GM04504 (cell line): ENCODE measurements around the gene JAK3.
"Not testable (repeated sequence)": the region's sequence is repeated elsewhere in the genome, so short reads cannot be mapped to it uniquely, and the experiment has no call there.

ENCODE experiments used
- DNase-seq: peaks from one replicate; pipeline ENCODE4 v3.0.0-alpha.2; 2012; ENCODE audit warnings: low read depth

Gene JAK3

GRCh38 chr19:17803264-17803896, 44.4 kb downstream of the JAK3 start:
- no peak for DNase-seq

- DNase-seq = no peak
These were observed 45.5 kb downstream of the JAK3 start for GRCh38 chr19:17802137-17802858.

- not testable (repeated sequence) for DNase-seq
These were observed 49.2 kb downstream of the JAK3 start for GRCh38 chr19:17798599-17798998.

DNA sequence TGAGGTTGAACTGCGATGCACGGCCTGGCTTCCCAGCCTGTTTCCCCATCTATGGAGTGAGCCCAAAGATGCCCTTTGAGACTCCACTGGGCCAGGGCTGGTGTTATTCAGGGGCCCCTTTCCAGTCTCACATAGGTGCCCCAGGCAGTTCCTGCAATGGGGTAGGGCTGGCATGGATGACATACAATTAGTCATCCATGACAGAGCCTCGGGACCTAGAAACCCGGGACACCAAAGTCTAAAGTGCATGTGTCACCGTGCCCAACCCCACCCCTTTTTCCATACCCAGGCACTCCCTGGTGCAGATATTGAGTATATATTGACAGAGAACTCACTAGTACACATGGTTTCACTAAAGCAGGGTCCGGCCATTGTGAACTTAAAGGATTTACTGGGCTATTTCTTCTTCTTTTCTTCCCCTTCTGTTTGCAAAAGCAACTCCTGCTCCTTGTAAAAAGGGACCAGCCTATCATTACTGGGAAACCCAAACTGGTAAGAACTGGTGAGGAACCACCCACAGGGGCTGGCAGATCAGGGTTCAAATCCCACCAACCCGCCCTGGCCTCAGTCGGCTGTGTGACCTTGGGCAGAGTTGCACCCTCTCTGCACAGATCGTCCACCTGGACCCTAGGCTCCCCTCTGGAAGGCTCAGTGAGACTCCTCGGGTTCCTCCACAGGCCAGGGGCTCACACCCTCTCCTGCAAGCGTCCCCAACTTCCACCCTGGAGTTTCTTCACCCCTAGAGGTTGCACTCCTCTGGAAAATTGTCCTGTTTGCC, 50.2 kb downstream of the JAK3 start:
- DNase-seq = no peak

- no peak for DNase-seq
These were observed 50.9 kb downstream of the JAK3 start for GRCh38 chr19:17796838-17797423.

DNA sequence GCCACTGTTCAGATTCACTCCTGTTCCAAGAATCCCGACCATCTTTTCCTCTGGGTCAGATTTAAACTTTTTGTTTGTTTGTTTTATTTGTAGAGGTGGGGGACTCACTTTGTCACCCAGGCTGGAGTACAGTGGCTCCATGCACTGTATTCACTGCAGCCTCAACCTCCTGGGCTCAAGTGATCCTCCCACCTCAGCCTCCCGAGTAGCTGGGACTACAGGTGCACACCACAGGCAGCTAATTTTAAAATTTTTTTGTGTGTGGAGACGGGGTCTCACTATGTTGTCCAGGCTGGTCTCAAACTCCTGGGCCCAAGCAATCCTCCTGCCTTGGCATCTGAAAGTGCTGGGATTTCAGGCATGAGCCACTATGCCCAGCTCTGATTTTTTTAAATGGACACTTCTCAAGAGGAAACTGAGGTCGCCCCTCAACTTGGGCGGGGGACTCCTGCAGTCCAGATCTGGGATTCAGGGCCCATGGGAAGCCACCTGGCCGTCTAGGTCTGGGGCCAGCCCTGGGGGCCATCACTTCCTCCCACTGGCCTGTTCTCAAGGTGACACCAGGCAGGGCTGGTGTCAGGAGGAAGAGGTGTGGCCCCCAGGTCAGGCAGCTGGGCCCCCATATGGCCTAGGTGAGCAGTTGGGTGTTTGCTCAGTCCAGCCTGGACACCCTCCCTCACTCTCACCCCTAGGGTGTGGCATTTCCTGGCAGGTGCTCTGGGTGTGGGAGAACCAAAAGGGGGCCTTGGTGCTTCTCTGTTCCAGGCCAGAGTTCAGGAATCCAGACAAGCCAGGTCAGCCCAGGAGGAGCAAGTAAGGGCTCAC, 51.6 kb downstream of the JAK3 start:
- no peak for DNase-seq

DNA sequence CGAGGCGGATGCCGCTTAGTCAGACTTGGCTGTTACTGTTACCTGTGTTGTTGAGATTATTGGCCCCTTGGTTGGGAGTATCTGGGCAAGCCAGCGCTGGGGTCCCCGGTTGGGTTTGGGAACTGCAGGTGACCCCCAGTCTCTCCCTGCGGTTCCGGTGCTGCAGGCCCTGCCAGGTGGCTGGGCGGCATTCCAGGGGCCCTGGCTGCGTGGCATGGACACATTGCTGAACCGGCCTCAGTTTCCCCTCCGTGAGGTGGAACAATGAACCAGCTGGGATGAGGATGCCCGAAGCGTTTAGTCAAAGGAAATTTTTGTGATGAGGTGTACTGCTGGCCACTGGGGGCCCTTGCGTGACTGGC, 52.3 kb downstream of the JAK3 start:
- DNase-seq = no peak

GRCh38 chr19:17794731-17795494, 52.9 kb downstream of the JAK3 start, which contains the start of gene B3GNT3:
TSS of gene B3GNT3 (plus strand) at chr19:17795138. CDS start at chr19:17807808, 12,670 bp downstream.
- DNase-seq = no peak

GRCh38 chr19:17794412-17794730, 53.4 kb downstream of the JAK3 start:
- no peak for DNase-seq

DNA sequence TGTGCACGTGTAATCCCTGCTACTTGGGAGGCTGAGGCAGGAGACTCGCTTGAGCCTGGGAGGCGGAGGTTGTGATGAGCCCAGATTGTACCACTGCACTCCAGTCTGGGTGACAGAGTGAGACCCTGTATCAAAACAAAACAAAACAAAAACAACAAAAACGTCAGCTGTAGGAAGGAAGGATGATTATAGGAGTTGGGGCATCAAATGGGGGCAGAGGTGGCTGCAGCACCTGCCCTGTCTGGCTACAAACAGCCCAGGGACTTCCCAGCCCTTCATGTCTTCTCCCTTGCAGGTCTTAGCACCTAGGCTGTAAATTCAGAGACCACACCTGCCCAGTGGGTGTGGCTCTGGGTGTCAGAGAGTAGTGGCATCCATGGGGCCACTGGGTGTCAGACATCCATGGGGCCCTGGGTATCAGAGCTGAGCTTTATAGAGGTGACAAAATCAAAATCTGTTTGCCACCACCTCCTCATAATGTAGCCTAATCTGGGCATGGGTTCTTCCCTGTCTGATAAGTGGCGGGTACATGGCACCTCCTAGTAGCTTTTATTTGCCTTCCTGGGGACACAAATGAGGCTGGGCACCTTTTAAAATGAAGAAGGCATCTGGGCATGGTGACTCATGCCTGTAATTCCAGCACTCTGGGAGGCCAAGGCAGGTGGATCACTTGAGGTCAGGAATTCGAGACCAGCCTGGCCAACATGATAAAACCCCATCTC, 57.6 kb downstream of the JAK3 start:
- no peak for DNase-seq

- no peak for DNase-seq
These were observed 59.1 kb downstream of the JAK3 start for GRCh38 chr19:17788632-17789031.

DNA sequence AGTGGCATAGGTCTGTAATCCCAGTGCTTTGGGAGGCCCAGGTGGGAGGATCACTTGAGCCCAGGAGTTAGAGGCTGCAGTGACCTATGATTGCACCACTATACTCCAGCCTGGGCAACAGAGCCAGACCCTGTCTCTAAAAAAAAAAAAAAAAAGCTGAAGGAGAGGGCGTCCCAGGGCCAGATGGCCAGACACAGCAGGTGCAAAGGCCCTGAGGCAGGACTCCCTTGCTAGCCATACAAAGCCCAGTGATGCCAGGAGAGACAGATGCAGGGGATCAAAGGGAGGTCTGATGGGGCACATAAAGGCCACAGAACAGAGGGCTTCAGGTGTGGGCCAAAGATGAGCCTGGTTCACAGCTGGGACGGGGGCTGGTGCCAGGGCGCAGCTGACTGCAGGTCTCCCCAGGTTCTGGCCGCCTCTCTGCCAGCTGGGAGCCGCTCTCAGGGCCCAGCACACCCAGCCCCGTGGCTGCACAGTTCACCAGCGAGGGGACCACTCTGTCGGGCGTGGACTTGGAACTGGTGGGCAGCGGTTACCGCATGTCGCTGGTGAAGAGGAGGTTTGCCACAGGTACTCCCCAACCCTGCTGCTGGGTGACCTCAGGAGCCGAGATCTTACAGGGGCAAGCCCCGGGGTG, 60.4 kb downstream of the JAK3 start:
- no peak for DNase-seq

DNA sequence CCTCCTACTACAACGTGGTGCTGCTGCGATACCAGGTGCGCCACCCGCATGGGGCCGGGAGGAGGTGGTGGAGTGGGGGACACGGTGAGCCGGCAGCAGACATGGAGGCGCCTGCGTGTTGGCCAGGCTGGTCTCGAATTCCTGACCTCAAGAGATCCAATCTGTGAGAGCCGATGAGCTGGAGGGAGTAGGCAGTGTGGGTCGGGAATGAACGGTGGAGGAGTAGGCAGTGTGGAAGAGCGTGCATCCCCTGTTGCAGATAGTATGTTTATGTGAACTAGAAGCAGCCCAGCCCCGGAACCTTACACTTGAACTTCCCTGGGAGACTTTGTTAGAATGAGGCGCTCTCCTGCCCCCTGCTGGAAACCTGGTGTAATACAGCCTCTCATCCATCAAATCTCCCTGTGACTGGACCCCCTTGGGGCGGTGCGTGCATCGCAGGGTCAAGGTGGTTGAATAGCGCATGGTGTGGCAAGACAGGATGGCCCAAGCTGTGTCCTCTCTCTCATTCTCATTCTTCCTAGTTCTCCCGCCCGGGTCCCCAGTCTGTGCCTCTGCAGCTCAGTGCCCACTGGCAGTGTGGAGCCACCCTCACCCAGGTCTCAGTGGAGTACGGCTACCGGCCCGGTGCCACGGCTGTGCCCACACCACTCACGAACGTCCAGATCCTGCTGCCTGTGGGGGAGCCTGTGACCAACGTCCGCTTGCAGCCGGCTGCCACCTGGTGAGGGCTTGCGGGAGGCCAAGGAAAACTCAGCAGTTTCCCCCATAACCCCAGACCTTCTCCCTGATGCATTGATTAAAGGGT, 63.4 kb downstream of the JAK3 start:
- DNase-seq = no peak

DNA sequence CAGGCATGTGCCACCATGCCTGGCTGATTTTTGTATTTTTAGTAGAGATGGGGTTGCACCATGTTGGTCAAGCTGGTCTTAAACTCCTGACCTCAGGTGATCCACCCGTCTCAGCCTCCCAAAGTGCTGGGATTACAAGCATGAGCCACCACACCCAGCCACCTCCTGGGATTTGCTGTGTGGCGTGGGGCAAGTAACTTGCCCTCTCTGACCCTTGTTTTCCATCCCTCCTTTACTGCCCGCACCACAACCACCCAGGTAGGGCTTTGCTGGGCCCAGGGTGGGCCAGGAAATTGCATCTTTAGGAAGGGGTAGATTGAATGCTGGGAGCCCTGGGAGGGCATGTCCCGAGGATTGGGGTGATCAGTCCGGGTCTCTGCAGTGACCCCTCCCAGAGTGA, 64.1 kb downstream of the JAK3 start:
- DNase-seq = not testable (repeated sequence)

DNA sequence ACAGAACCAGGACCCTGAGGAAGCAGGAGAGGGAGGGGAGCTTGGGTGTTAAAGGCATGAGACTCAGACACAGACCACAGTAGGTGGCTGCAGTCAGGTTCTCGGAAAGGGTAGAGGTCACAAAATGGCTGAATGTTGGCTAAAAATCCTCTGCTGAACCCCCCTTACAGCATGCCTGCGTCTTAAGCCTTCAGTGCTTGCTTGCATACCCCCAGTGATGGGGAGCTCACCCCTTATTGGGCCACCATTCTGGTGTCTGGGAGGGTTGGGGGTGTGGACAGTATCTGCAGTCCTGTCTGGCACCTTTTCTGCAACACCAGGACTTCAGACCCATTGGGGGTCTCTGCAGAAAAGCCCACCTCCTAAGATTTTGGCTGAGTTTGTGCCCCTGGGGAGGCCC, 67.0 kb downstream of the JAK3 start:
- no peak for DNase-seq

GRCh38 chr19:17778968-17779929, 68.5 kb downstream of the JAK3 start:
- no peak for DNase-seq

DNA sequence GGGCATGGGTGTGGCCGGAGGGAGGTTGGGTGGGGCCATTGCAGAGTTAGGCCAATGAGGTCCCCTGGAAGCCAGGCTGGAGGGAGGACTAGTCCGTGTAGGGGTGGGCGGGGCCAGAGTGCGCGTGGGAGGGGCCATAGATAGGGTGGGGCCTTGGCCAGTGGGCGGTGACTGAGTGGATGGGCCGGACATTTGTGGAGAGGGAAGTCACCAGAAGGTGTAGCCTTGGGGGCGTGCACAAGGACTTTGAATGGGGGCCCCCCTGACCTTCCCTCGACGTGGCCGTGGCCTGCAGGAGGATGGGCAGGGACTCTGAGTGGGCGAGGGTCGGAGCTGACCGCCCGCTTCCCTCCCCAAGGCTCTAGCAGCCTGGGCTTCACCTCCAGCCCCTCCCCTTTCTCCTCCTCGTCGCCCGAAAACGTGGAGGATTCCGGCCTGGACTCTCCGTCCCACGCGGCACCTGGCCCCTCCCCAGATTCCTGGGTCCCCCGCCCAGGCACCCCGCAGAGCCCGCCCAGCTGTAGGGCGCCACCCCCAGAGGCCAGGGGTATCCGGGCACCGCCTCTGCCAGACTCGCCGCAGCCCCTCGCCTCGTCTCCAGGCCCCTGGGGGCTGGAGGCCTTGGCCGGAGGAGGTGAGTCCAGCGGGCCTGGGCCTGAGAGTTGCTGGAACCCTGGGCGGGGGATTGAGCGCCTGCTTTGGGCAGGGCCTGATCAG, 69.4 kb downstream of the JAK3 start:
- no peak for DNase-seq
